HG03520 (cell line): ENCODE data around the gene TRIM27.
"Not testable (repeated sequence)": the region's sequence is repeated elsewhere in the genome, so short reads cannot be mapped to it uniquely, and the experiment has no call there.

Experiments
- ATAC-seq: cut with Tn5 transposase; IDR thresholded peaks from one replicate; pipeline ENCODE4 v1.9.1; 2021; ENCODE audit warnings: mild to moderate bottlenecking, moderate library complexity; ENCODE audit not compliant: unreplicated experiment

TRIM27 gene

GRCh38 chr6:28897369-28897745, 26.4 kb downstream of the TRIM27 start:
- ATAC-seq = no peak

- ATAC-seq = no peak
Observed at GRCh38 chr6:28896505-28897368, 27.0 kb downstream of the TRIM27 start.

GRCh38 chr6:28895131-28895812, 28.5 kb downstream of the TRIM27 start:
- peak; percentile 75 for ATAC-seq

- no peak for ATAC-seq
Observed at GRCh38 chr6:28893172-28893799, 30.5 kb downstream of the TRIM27 start.

GRCh38 chr6:28892525-28892924, 31.3 kb downstream of the TRIM27 start:
- ATAC-seq = no peak

- ATAC-seq = no peak
Observed at GRCh38 chr6:28887796-28888496, 35.8 kb downstream of the TRIM27 start.

- ATAC-seq = no peak
Observed at GRCh38 chr6:28886079-28886439, 37.7 kb downstream of the TRIM27 start.

- no peak for ATAC-seq
Observed at GRCh38 chr6:28884423-28885131, 39.2 kb downstream of the TRIM27 start.

GRCh38 chr6:28880894-28881780, 42.6 kb downstream of the TRIM27 start:
- no peak for ATAC-seq

GRCh38 chr6:28880519-28880893, 43.3 kb downstream of the TRIM27 start:
- ATAC-seq = no peak

- ATAC-seq = no peak
Observed at GRCh38 chr6:28876710-28877109, 47.1 kb downstream of the TRIM27 start.

- ATAC-seq = no peak
Observed at GRCh38 chr6:28875191-28875747, 48.5 kb downstream of the TRIM27 start.

GRCh38 chr6:28872157-28872817, 51.5 kb downstream of the TRIM27 start:
- not testable (repeated sequence) for ATAC-seq

- no peak for ATAC-seq
Observed at GRCh38 chr6:28871335-28872156, 52.2 kb downstream of the TRIM27 start.

- ATAC-seq = no peak
Observed at GRCh38 chr6:28868873-28869272, 54.9 kb downstream of the TRIM27 start.

GRCh38 chr6:28867086-28867409, 56.7 kb downstream of the TRIM27 start:
- ATAC-seq = no peak

- ATAC-seq = not testable (repeated sequence)
Observed at GRCh38 chr6:28866205-28867085, 57.3 kb downstream of the TRIM27 start.
